Gastroesophageal sphincter (tissue), 4 donors: ENCODE results near the gene ZFR. TPM values are rescaled to one million over a fixed set of nuclear protein-coding genes. Genes with fewer than 3 reads are reported as not detected.

ENCODE experiments used
- ATAC-seq: fragments of 150-250 bp; one replicate; pipeline ENCODE4 v1.9.1; 2016; ENCODE audit warnings: mild to moderate bottlenecking, moderate library complexity
- H3K27ac ChIP-seq, 4 donors: fragments of 200-600 bp; sonication (generic) in 3 of 4; 1 replicate in 3 of 4; 2 replicates in 1 of 4; pipeline ENCODE4 v1.5.1; 2016 to 2019
- H3K27me3 ChIP-seq: fragments of 200-600 bp; sonication (generic); one replicate; pipeline ENCODE4 v1.5.1; 2019
- H3K36me3 ChIP-seq, 2 donors: fragments of 200-600 bp; sonication (generic); one replicate each; pipeline ENCODE4 v1.5.1; 2019; ENCODE audit warnings: control low read depth in 1 of 2
- H3K4me1 ChIP-seq, 3 donors: fragments of 200-600 bp; sonication (generic); 1 replicate in 2 of 3; 2 replicates in 1 of 3; pipeline ENCODE4 v1.5.1; 2016 to 2019; ENCODE audit warnings: control low read depth in 2 of 3
- H3K4me3 ChIP-seq, 2 donors: fragments of 200-600 bp; sonication (generic); one replicate each; pipeline ENCODE4 v1.5.1; 2019; ENCODE audit warnings: mild to moderate bottlenecking in 1 of 2, moderate library complexity in 1 of 2
- H3K9me3 ChIP-seq, 3 donors: fragments of 200-600 bp; sonication (generic); one replicate each; pipeline ENCODE4 v1.5.1; 2017 to 2019; ENCODE audit warnings: control low read depth in 2 of 3
- CTCF ChIP-seq, 4 experiments: fragments of 200-600 bp in 2 of 4; fragments of 450-650 bp in 2 of 4; sonication (generic) in 1 of 4; IDR thresholded peaks; one replicate each; pipeline ENCODE4 v1.5.1; 2017 to 2019; ENCODE audit warnings: antibody characterized with exemption in 4 of 4, mild to moderate bottlenecking in 2 of 4, moderate library complexity in 2 of 4
- EP300 ChIP-seq: sonication (generic); formaldehyde crosslinking; IDR thresholded peaks from one replicate; pipeline ENCODE4 v1.6.1; 2017; ENCODE audit warnings: antibody characterized with exemption, mild to moderate bottlenecking
- POLR2A ChIP-seq, 2 donors: fragments of 450-650 bp; IDR thresholded peaks; one replicate each; pipeline ENCODE4 v1.6.1; 2017; ENCODE audit warnings: antibody characterized with exemption in 2 of 2, mild to moderate bottlenecking in 2 of 2, moderate library complexity in 1 of 2
- POLR2AphosphoS5 ChIP-seq: sonication (generic); formaldehyde crosslinking; IDR thresholded peaks from one replicate; pipeline ENCODE4 v1.6.1; 2017; ENCODE audit warnings: antibody characterized with exemption
- WGBS, 2 donors: methylation state at CpG; one replicate each; pipeline ENCODE4 v1.1.5; 2018; ENCODE audit warnings: low coverage in 1 of 2; 5-methylcytosine and 5-hydroxymethylcytosine counted together
- total RNA-seq, 4 donors: library from RNA; depleted of rRNA; stranded (reverse); fragments of >200 nt; gene quantifications; one replicate each; pipeline ENCODE4 v1.1.0, GENCODE V29; 2016

ZFR gene
- total RNA-seq, 4 donors from 2014 or later = 92.9 to 108 (median 100) TPM

- Histone ChIP-seq H3K27ac (peak overlapping the region; percentile 88 to 99 (median 98)), H3K36me3 (no peaks in the 10 kb centered on the region), H3K4me1 (peaks cover 0 to 54% (median 17%) of the 10 kb centered on the region in 3 donors), H3K27me3 (no peaks in the 10 kb centered on the region), H3K4me3 (peak overlapping the region; percentile 68 to 70), H3K9me3 (no peaks in the 10 kb centered on the region)
- WGBS, 2 donors = 0% methylated on average over 13 of the region's 34 CpGs; no CpG with 5 or more reads in 1 of the 2 donors
- ATAC-seq = peak; percentile 33
- no peak for TF ChIP-seq CTCF (IDR thresholded peaks at IDR 0.05)
- peak; percentile 60 to 62 for TF ChIP-seq POLR2A (IDR thresholded peaks at IDR 0.05)
- TF ChIP-seq EP300 = no peak
- TF ChIP-seq POLR2AphosphoS5 = peak; percentile 81
These were observed 132.3 kb downstream of the ZFR start for GRCh38 chr5:32312197-32312594.

- Histone ChIP-seq H3K4me3 (peak overlapping the region; percentile 68 to 70), H3K36me3 (no peaks in the 10 kb centered on the region), H3K9me3 (no peaks in the 10 kb centered on the region), H3K27ac (peak overlapping the region; percentile 88 to 99 (median 98)), H3K4me1 (peaks cover 0 to 60% (median 17%) of the 10 kb centered on the region in 3 donors), H3K27me3 (no peaks in the 10 kb centered on the region)
- WGBS, 2 donors = 13 to 22% methylated on average over 14 to 16 of the region's 16 CpGs
- no peak for ATAC-seq
- TF ChIP-seq CTCF (IDR thresholded peaks at IDR 0.05) (no peak), EP300 (no peak), POLR2AphosphoS5 (peak; percentile 23)
These were observed 132.9 kb downstream of the ZFR start for GRCh38 chr5:32311404-32312196.

- Histone ChIP-seq H3K36me3 (no peaks in the 10 kb centered on the region), H3K9me3 (no peaks in the 10 kb centered on the region), H3K4me1 (peaks cover 0 to 66% (median 17%) of the 10 kb centered on the region in 3 donors), H3K27ac (peak overlapping the region in 3 of 4 donors; percentile 25 to 98 (median 49)), H3K27me3 (no peaks in the 10 kb centered on the region), H3K4me3 (no peak overlapping the region)
- no peak for ATAC-seq
- WGBS, 2 donors = 77 to 100% methylated on average over 3 to 6 of the region's 6 CpGs
- TF ChIP-seq EP300 (no peak), POLR2AphosphoS5 (no peak), POLR2A (IDR thresholded peaks at IDR 0.05) (no peak), CTCF (IDR thresholded peaks at IDR 0.05) (no peak)
These were observed 134.8 kb downstream of the ZFR start for GRCh38 chr5:32309761-32310160.

GRCh38 chr5:32308946-32309345, 135.6 kb downstream of the ZFR start:
- H3K4me1 ChIP-seq = peaks cover 0 to 72% (median 17%) of the 10 kb centered on the region in 3 donors
- no peak for ATAC-seq
- H3K9me3 ChIP-seq = no peaks in the 10 kb centered on the region
- no peak overlapping the region for H3K4me3 ChIP-seq
- peak overlapping the region in 3 of 4 donors; percentile 49 to 98 (median 55) for H3K27ac ChIP-seq
- WGBS, 2 donors = 20 to 25% methylated on average over 2 to 3 of the region's 3 CpGs
- H3K36me3 ChIP-seq = no peaks in the 10 kb centered on the region
- TF ChIP-seq POLR2A (IDR thresholded peaks at IDR 0.05) = no peak
- TF ChIP-seq POLR2AphosphoS5 = peak; percentile 68
- H3K27me3 ChIP-seq = no peaks in the 10 kb centered on the region

GRCh38 chr5:32307769-32308194, 136.8 kb downstream of the ZFR start:
- no peaks in the 10 kb centered on the region for H3K27me3 ChIP-seq
- WGBS, 2 donors = 85 to 86% methylated on average over 4 of the region's 4 CpGs
- no peaks in the 10 kb centered on the region for H3K9me3 ChIP-seq
- H3K4me1 ChIP-seq = peaks cover 0 to 75% (median 15%) of the 10 kb centered on the region in 3 donors
- H3K27ac ChIP-seq = peak overlapping the region in 3 of 4 donors; percentile 49 to 98 (median 55)
- H3K4me3 ChIP-seq = no peak overlapping the region
- TF ChIP-seq CTCF (IDR thresholded peaks at IDR 0.05) = no peak
- no peak for TF ChIP-seq POLR2A (IDR thresholded peaks at IDR 0.05)
- TF ChIP-seq EP300 = no peak
- TF ChIP-seq POLR2AphosphoS5 = no peak
- no peak for ATAC-seq
- no peaks in the 10 kb centered on the region for H3K36me3 ChIP-seq
